Measurements from ENCODE around the gene KMO. TPM values are rescaled to one million over a fixed set of nuclear protein-coding genes. Genes with fewer than 3 reads are reported as not detected.

The KMO gene
- total RNA-seq, 1 experiment from 2014 or later: not detected

GRCh38 chr1:241642593-241642944, 110.4 kb downstream of the KMO start:
- no peak for DNase-seq
- Histone ChIP-seq H3K4ac (ENCODE audit: low read depth, low read length) (no peak overlapping the region), H3K79me2 (ENCODE audit: insufficient read depth, low read length) (peaks cover 10% of the 10 kb centered on the region; the same call in 1 of the 2 replicates), H3K79me1 (ENCODE audit: insufficient read depth, low read depth, low read length, poor library complexity, severe bottlenecking) (no peaks in the 10 kb centered on the region), H3K9me3 (ENCODE audit: control insufficient read depth, low read depth, low read length) (no peaks in the 10 kb centered on the region), H2AK5ac (ENCODE audit: insufficient read length, low read length) (no peak overlapping the region), H4K8ac (replicated peaks; ENCODE audit: insufficient read length, low read depth, low read length) (no peak overlapping the region), H3K23ac (ENCODE audit: insufficient read length, low read depth, low read length) (no peak overlapping the region), H2BK5ac (ENCODE audit: insufficient read length, low read length) (no peak overlapping the region), H3K18ac (ENCODE audit: insufficient read length, low read depth, low read length) (no peak overlapping the region), H3K9ac (ENCODE audit: extremely low read depth, insufficient read length, low read length) (no peak overlapping the region), H3K56ac (ENCODE audit: insufficient read length, low read depth, low read length) (no peak overlapping the region), H3K14ac (ENCODE audit: insufficient read depth, low read length) (no peak overlapping the region), H2BK12ac (ENCODE audit: insufficient read length, low read depth, low read length) (no peak overlapping the region), H3T11ph (ENCODE audit: low read length) (no peak overlapping the region), H3K4me1 (ENCODE audit: insufficient read depth, low read length) (0 out of 2 replicates have a peak, but pooled peaks cover 2% of the 10 kb centered on the region), H2BK120ac (ENCODE audit: low read depth, low read length, poor library complexity, severe bottlenecking) (no peak overlapping the region), H3K4me2 (ENCODE audit: insufficient read depth, insufficient read length, low read length) (no peak overlapping the region), H2BK15ac (ENCODE audit: low read depth, low read length) (no peak overlapping the region), H4K91ac (ENCODE audit: insufficient read length, low read depth, low read length) (no peak overlapping the region), H4K20me1 (ENCODE audit: control insufficient read depth, insufficient read depth, insufficient read length) (no peaks in the 10 kb centered on the region), H3K27ac (ENCODE audit: insufficient read length, low read depth, low read length) (no peak overlapping the region), H4K5ac (ENCODE audit: insufficient read length, low read depth, low read length) (no peak overlapping the region), H3K23me2 (ENCODE audit: insufficient read length, low read depth, low read length, poor library complexity, severe bottlenecking) (peaks cover 3% of the 10 kb centered on the region), H3K27me3 (ENCODE audit: insufficient read depth, low read length) (no peaks in the 10 kb centered on the region), H2AFZ (ENCODE audit: low read length) (no peak overlapping the region), H2BK20ac (ENCODE audit: low read depth, low read length, poor library complexity, severe bottlenecking) (no peak overlapping the region)
- Mint-ChIP-seq H3K27ac (no peak overlapping the region), H3K9me3 (peaks cover 13 to 17% of the 10 kb centered on the region in 2 experiments), H3K27me3 (ENCODE audit: low read depth) (peaks cover 16% of the 10 kb centered on the region), H3K36me3 (ENCODE audit: insufficient read depth in 1 of 3, low read depth in 3 of 3) (peaks cover 2 to 17% (median 16%) of the 10 kb centered on the region in 3 experiments), H3K4me1 (peaks cover 17% of the 10 kb centered on the region in 2 experiments), H3K4me3 (no peak overlapping the region; a peak in 1 of 5 replicates)
- no CpG with 5 or more reads among the region's 1 CpG for WGBS (ENCODE audit: extremely low coverage, insufficient read length, low lambda C conversion rate)
- TF ChIP-seq CTCF (conservative IDR thresholded peaks at IDR 0.05): no peak
